RWPE2 (cell line): Measurements from ENCODE around the gene CCL1.

Source experiments
- ATAC-seq: fragments of 200-7000 bp; cut with Tn5 transposase; 3 replicates; pipeline ENCODE4 v1.9.1; 2021; ENCODE audit warnings: low read depth
- DNase-seq: peaks from one replicate; pipeline ENCODE4 v3.0.0-alpha.2; 2020; ENCODE audit warnings: low spot score
- H3K27ac ChIP-seq: fragments of 450-650 bp; 2 replicates; pipeline ENCODE4 v1.5.1; 2017; ENCODE audit warnings: mild to moderate bottlenecking; ENCODE audit not compliant: poor library complexity, severe bottlenecking
- H3K27me3 ChIP-seq: fragments of 250-450 bp; sonication (Bioruptor Pico); 2 replicates; pipeline ENCODE4 v1.5.1; 2021; ENCODE audit warnings: mild to moderate bottlenecking, moderate library complexity; ENCODE audit not compliant: insufficient read depth, poor library complexity, severe bottlenecking
- H3K36me3 ChIP-seq: fragments of 250-450 bp; sonication (Bioruptor Pico); 2 replicates; pipeline ENCODE4 v1.5.1; 2020; ENCODE audit warnings: low read depth, mild to moderate bottlenecking, moderate library complexity
- H3K4me1 ChIP-seq: fragments of 250-450 bp; sonication (Bioruptor Pico); 2 replicates; pipeline ENCODE4 v1.5.1; 2021; ENCODE audit warnings: mild to moderate bottlenecking, moderate library complexity; ENCODE audit not compliant: insufficient read depth, poor library complexity, severe bottlenecking
- H3K4me3 ChIP-seq: fragments of 250-450 bp; sonication (Bioruptor Pico); 2 replicates; pipeline ENCODE4 v1.5.1; 2021; ENCODE audit warnings: mild to moderate bottlenecking, moderate library complexity; ENCODE audit not compliant: severe bottlenecking
- H3K9me3 ChIP-seq: fragments of 250-450 bp; sonication (Bioruptor Pico); 2 replicates; pipeline ENCODE4 v1.5.1; 2021; ENCODE audit warnings: mild to moderate bottlenecking, moderate library complexity; ENCODE audit not compliant: severe bottlenecking
- CTCF ChIP-seq: fragments of 450-650 bp; IDR thresholded peaks from one replicate; pipeline ENCODE4 v1.5.1; 2017; ENCODE audit warnings: mild to moderate bottlenecking, moderate library complexity; ENCODE audit not compliant: poor library complexity, severe bottlenecking

The CCL1 gene

GRCh38 chr17:34398990-34399389 is 36.0 kb upstream of the CCL1 start:
- H3K9me3 ChIP-seq, result no peaks in the 10 kb centered on the region
- no peak overlapping the region for H3K27ac ChIP-seq
- DNase-seq, result no peak
- H3K4me1 ChIP-seq, result no peaks in the 10 kb centered on the region
- H3K27me3 ChIP-seq, result no peaks in the 10 kb centered on the region
- no peak overlapping the region for H3K4me3 ChIP-seq
- no peaks in the 10 kb centered on the region for H3K36me3 ChIP-seq
- TF ChIP-seq CTCF, result no peak
- no peak for ATAC-seq

- no peak for TF ChIP-seq CTCF
- no peak for ATAC-seq
- Histone ChIP-seq H3K27me3 (no peaks in the 10 kb centered on the region), H3K36me3 (no peaks in the 10 kb centered on the region), H3K4me3 (no peak overlapping the region), H3K9me3 (no peaks in the 10 kb centered on the region), H3K27ac (no peak overlapping the region), H3K4me1 (no peaks in the 10 kb centered on the region)
- no peak for DNase-seq
These were observed 34.2 kb upstream of the CCL1 start for GRCh38 chr17:34397265-34397664.

GRCh38 chr17:34393401-34393800 is 30.4 kb upstream of the CCL1 start:
- Histone ChIP-seq H3K4me3 (no peak overlapping the region), H3K27me3 (no peaks in the 10 kb centered on the region), H3K27ac (no peak overlapping the region), H3K4me1 (no peaks in the 10 kb centered on the region), H3K9me3 (no peaks in the 10 kb centered on the region), H3K36me3 (no peaks in the 10 kb centered on the region)
- ATAC-seq (no peak), DNase-seq (no peak)
- no peak for TF ChIP-seq CTCF

- Histone ChIP-seq H3K36me3 (no peaks in the 10 kb centered on the region), H3K9me3 (no peaks in the 10 kb centered on the region), H3K27ac (no peak overlapping the region), H3K27me3 (no peaks in the 10 kb centered on the region), H3K4me1 (no peaks in the 10 kb centered on the region), H3K4me3 (no peak overlapping the region)
- ATAC-seq (no peak), DNase-seq (no peak)
- TF ChIP-seq CTCF, result no peak
These were observed 28.2 kb upstream of the CCL1 start for GRCh38 chr17:34391241-34391640.

GRCh38 chr17:34390649-34391048 is 27.6 kb upstream of the CCL1 start:
- DNase-seq, result no peak
- no peak for ATAC-seq
- Histone ChIP-seq H3K36me3 (no peaks in the 10 kb centered on the region), H3K27ac (no peak overlapping the region), H3K27me3 (no peaks in the 10 kb centered on the region), H3K4me1 (no peaks in the 10 kb centered on the region), H3K4me3 (no peak overlapping the region), H3K9me3 (no peaks in the 10 kb centered on the region)
- TF ChIP-seq CTCF, result no peak
